Measurements from ENCODE around the gene ANKS1B.
A peak's percentile ranks its signal among the peaks of the same experiment; 100 is the strongest.

DNA sequence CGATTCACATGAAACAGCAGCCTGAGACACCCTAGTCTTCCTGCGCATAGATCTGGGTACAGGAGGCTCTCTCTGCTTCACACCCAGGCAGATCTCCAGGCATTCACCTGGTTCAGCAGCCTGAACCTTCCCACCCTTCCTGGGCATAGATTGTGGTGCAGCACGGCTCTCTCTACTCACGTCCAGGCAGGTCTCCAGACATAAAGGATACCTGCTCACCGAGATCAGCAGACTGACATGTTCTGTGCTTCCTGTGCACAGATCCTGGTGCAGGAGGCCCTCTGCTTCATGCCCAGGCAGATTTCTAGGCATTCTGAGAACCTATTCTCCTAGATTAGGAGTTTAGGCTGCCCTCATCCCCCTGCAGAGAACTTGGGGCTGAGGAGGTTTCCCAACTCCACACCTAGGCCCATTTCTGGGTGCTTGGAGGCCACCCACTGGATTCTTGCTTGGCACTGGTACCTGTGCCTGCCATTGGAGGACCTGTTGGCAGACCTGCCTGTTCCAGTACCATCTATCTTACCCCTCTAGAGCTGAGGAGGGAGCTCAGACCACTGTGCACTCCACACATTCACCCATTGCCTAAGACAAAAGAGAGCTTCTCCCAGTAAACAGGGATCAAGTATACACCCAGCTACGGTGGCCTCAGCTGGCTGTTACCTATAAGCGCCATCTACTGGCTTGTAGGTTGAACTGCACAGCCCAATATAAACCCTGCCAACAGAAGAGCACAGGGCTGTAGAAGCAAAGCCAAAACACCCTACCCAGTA is 365.2 kb downstream of the ANKS1B start:
- TF ChIP-seq, protein P1, sequence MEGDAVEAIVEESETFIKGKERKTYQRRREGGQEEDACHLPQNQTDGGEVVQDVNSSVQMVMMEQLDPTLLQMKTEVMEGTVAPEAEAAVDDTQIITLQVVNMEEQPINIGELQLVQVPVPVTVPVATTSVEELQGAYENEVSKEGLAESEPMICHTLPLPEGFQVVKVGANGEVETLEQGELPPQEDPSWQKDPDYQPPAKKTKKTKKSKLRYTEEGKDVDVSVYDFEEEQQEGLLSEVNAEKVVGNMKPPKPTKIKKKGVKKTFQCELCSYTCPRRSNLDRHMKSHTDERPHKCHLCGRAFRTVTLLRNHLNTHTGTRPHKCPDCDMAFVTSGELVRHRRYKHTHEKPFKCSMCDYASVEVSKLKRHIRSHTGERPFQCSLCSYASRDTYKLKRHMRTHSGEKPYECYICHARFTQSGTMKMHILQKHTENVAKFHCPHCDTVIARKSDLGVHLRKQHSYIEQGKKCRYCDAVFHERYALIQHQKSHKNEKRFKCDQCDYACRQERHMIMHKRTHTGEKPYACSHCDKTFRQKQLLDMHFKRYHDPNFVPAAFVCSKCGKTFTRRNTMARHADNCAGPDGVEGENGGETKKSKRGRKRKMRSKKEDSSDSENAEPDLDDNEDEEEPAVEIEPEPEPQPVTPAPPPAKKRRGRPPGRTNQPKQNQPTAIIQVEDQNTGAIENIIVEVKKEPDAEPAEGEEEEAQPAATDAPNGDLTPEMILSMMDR (IDR thresholded peaks at IDR 0.05; ENCODE audit: low read depth, low read length, missing input control), result peak; percentile 57
- TF ChIP-seq HNF4G (IDR thresholded peaks at IDR 0.05) (no peak), SP1 (IDR thresholded peaks at IDR 0.05) (no peak), TAF1 (conservative IDR thresholded peaks at IDR 0.05) (no peak), REST (IDR thresholded peaks at IDR 0.05) (no peak), RXRA (IDR thresholded peaks at IDR 0.05) (no peak), GABPA (IDR thresholded peaks at IDR 0.05 in 1 of 2, conservative IDR thresholded peaks at IDR 0.05 in 1 of 2) (no peak), EGR1 (IDR thresholded peaks at IDR 0.05; ENCODE audit: low read depth in 2 of 2) (no peak), RAD21 (IDR thresholded peaks at IDR 0.05) (peak; percentile 66 to 77), YY1 (IDR thresholded peaks at IDR 0.05) (no peak), JUND (IDR thresholded peaks at IDR 0.05) (no peak)
- TF ChIP-seq, protein P2, sequence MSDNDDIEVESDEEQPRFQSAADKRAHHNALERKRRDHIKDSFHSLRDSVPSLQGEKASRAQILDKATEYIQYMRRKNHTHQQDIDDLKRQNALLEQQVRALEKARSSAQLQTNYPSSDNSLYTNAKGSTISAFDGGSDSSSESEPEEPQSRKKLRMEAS (IDR thresholded peaks at IDR 0.05), result no peak
- TF ChIP-seq, protein P3, sequence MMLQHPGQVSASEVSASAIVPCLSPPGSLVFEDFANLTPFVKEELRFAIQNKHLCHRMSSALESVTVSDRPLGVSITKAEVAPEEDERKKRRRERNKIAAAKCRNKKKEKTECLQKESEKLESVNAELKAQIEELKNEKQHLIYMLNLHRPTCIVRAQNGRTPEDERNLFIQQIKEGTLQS (IDR thresholded peaks at IDR 0.05), result no peak
- TF ChIP-seq, protein P4, sequence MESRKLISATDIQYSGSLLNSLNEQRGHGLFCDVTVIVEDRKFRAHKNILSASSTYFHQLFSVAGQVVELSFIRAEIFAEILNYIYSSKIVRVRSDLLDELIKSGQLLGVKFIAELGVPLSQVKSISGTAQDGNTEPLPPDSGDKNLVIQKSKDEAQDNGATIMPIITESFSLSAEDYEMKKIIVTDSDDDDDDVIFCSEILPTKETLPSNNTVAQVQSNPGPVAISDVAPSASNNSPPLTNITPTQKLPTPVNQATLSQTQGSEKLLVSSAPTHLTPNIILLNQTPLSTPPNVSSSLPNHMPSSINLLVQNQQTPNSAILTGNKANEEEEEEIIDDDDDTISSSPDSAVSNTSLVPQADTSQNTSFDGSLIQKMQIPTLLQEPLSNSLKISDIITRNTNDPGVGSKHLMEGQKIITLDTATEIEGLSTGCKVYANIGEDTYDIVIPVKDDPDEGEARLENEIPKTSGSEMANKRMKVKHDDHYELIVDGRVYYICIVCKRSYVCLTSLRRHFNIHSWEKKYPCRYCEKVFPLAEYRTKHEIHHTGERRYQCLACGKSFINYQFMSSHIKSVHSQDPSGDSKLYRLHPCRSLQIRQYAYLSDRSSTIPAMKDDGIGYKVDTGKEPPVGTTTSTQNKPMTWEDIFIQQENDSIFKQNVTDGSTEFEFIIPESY (IDR thresholded peaks at IDR 0.05), result no peak
